Activated naive CD4-positive, alpha-beta T cell (primary cell): ENCODE data around the gene RPTOR.

Experiments
- DNase-seq, 4 experiments: peaks; one replicate each; lab custom pipeline; 2025; lab: John Stamatoyannopoulos, UW

Gene RPTOR

GRCh38 chr17:80910043-80910442, 365.4 kb downstream of the RPTOR start:
- no peak for DNase-seq

DNA sequence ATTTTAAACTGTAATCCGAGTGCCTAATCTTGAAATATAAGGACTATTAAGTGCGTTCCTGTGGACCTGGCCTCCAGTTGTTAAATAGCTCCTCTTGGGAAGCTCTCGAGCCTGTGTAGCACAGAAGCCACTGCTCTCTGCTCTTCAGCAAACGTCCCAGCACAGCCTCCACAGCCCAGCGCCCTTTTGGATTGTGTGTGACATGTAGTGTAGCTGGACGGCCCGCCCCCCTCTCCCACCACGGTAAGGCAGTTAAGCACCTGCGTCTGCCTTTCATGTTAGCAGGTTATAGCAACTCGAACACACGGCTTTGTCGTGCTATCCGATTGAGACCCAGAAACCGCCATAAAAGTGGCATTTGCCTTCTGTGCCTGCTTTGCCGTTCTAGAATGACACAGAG, 367.8 kb downstream of the RPTOR start:
- DNase-seq: no peak

- DNase-seq: no peak
Observed at GRCh38 chr17:80913928-80914821, 369.5 kb downstream of the RPTOR start.

- no peak for DNase-seq
Observed at GRCh38 chr17:80916246-80916645, 371.6 kb downstream of the RPTOR start.

- no peak for DNase-seq
Observed at GRCh38 chr17:80917716-80918560, 373.3 kb downstream of the RPTOR start.

GRCh38 chr17:80918731-80919130, 374.1 kb downstream of the RPTOR start:
- DNase-seq: no peak

- DNase-seq: no peak
Observed at GRCh38 chr17:80919331-80920311, 375.0 kb downstream of the RPTOR start.

GRCh38 chr17:80920441-80920840, 375.8 kb downstream of the RPTOR start:
- DNase-seq: no peak

- no peak for DNase-seq
Observed at GRCh38 chr17:80921159-80921558, 376.5 kb downstream of the RPTOR start.

- DNase-seq: no peak
Observed at GRCh38 chr17:80921741-80922579, 377.3 kb downstream of the RPTOR start.

GRCh38 chr17:80922580-80923160, 378.0 kb downstream of the RPTOR start:
- no peak for DNase-seq

- DNase-seq: no peak
Observed at GRCh38 chr17:80923211-80924110, 378.8 kb downstream of the RPTOR start.

GRCh38 chr17:80924111-80924806, 379.6 kb downstream of the RPTOR start:
- DNase-seq: no peak

DNA sequence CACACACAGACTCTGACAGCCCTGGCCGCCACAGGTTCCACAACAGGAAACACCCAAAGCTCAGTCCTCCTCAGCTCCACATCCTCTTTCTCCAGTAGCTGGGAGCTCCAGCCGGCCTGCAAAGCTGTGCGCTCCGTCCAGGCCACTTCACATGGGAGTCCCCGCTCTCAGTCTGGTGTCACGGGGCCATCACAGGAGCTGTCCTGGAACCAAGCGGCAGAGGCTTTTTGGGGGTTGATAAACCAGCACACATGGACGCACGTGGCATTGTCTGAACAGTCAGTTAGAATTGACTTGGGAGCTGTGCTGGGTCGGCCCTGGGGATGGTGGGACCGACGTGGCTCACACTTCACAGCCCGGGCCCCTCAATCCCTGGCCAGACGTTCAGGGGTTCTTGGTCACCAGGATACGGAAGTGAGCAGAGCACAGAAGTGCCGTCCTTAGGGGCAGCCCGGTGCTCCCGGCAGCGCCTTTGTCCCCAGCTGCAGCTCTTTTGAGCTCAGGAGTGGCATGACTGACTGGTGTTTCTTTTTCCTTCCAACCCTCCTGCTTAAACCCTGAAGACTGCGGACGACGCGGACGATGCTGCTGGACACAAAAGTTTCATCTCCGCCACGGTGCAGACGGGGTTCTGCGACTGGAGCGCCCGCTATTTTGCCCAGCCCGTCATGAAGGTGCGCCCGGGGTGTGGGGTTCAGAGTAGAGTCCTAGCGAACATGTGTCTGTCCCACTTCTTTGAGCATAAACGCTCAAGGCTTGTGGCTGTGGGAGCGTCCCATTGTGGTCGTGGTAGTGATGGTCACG, 380.4 kb downstream of the RPTOR start:
- DNase-seq: no peak

DNA sequence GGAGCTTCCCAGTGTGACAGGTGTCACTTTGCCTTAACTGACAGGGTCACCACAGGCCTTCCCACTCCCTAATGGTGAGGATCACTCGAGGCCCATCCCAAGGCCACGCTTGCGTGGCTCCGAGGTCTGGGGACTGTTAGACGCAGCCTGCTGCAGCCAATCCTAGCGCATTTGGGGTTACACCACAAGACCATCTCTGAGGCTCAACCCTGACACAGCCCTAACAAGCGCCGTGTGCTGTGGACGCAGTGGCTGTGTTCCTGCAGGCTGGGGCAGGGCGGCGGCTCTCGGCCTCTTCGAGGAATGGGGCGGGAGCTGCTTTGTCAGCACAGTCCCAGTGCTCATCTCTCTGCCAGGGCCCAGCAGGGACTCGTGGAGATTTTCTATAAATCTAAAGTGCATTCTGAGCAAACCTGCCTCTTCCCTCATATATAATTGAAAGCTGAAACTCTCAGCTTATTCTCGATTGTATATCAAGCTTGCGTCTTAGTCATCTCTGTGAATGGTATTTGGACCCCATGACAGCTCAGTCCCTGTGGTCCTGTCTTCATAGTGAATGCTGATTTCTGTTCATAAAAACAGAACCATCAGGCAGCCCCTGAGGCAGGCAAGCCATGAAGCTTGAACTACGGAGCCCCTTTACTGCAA, 381.2 kb downstream of the RPTOR start:
- DNase-seq: no peak

GRCh38 chr17:80926591-80927250, 382.1 kb downstream of the RPTOR start:
- DNase-seq: no peak

GRCh38 chr17:80927791-80928216, 383.2 kb downstream of the RPTOR start:
- no peak for DNase-seq
